Measurements from ENCODE around the gene TSHZ2. TPM values are rescaled to one million over a fixed set of nuclear protein-coding genes. Genes with fewer than 3 reads are reported as not detected.

Gene TSHZ2
- total RNA-seq, 6 experiments from 2014 or later = not detected

GRCh38 chr20:53133628-53134027 is 161.5 kb downstream of the TSHZ2 start:
- no peak overlapping the region for H3K4me3 Mint-ChIP-seq
- no peaks in the 10 kb centered on the region; the same call in 1 of the 2 replicates for H3K27me3 Mint-ChIP-seq (ENCODE audit: insufficient read depth)
- peaks cover 28% of the 10 kb centered on the region for H3K9me3 Mint-ChIP-seq
- no peak for TF ChIP-seq CTCF (IDR thresholded peaks at IDR 0.05)
- H3K27ac Mint-ChIP-seq = no peak overlapping the region
- no peaks in the 10 kb centered on the region for H3K4me1 Mint-ChIP-seq (ENCODE audit: low read depth)
- no peak for DNase-seq
- no peaks in the 10 kb centered on the region for H3K36me3 Mint-ChIP-seq (ENCODE audit: low read depth)

- H3K27me3 Mint-ChIP-seq (ENCODE audit: insufficient read depth) = no peaks in the 10 kb centered on the region; the same call in 1 of the 2 replicates
- no peaks in the 10 kb centered on the region for H3K36me3 Mint-ChIP-seq (ENCODE audit: low read depth)
- no peak for DNase-seq
These were observed 164.3 kb downstream of the TSHZ2 start for GRCh38 chr20:53136473-53136872.

GRCh38 chr20:53138454-53139262 is 166.5 kb downstream of the TSHZ2 start:
- no peaks in the 10 kb centered on the region for H3K4me1 Mint-ChIP-seq (ENCODE audit: low read depth)
- no peak for DNase-seq
- peaks cover 42% of the 10 kb centered on the region for H3K9me3 Mint-ChIP-seq
- H3K27ac Mint-ChIP-seq = no peak overlapping the region
- no peaks in the 10 kb centered on the region; the same call in 1 of the 2 replicates for H3K27me3 Mint-ChIP-seq (ENCODE audit: insufficient read depth)
- H3K4me3 Mint-ChIP-seq = no peak overlapping the region
- H3K36me3 Mint-ChIP-seq (ENCODE audit: low read depth) = no peaks in the 10 kb centered on the region
- no peak for TF ChIP-seq CTCF (IDR thresholded peaks at IDR 0.05)

More at GRCh38 chr20:53136473-53136872, 164.3 kb downstream of the TSHZ2 start:
- Mint-ChIP-seq H3K27ac (no peak overlapping the region), H3K9me3 (peaks cover 38% of the 10 kb centered on the region), H3K4me3 (no peak overlapping the region), H3K4me1 (ENCODE audit: low read depth) (no peaks in the 10 kb centered on the region)
- no peak for TF ChIP-seq CTCF (IDR thresholded peaks at IDR 0.05)

GRCh38 chr20:53141201-53142050 is 169.3 kb downstream of the TSHZ2 start:
- peaks cover 50% of the 10 kb centered on the region for H3K9me3 Mint-ChIP-seq
- DNase-seq = no peak
- H3K4me3 Mint-ChIP-seq = no peak overlapping the region
- no peaks in the 10 kb centered on the region; the same call in 1 of the 2 replicates for H3K27me3 Mint-ChIP-seq (ENCODE audit: insufficient read depth)
- no peaks in the 10 kb centered on the region for H3K36me3 Mint-ChIP-seq (ENCODE audit: low read depth)
- no peak overlapping the region for H3K27ac Mint-ChIP-seq
- no peak for TF ChIP-seq CTCF (IDR thresholded peaks at IDR 0.05)
- H3K4me1 Mint-ChIP-seq (ENCODE audit: low read depth) = no peaks in the 10 kb centered on the region

- Mint-ChIP-seq H3K9me3 (peaks cover 52% of the 10 kb centered on the region), H3K36me3 (ENCODE audit: low read depth) (no peaks in the 10 kb centered on the region), H3K27me3 (ENCODE audit: insufficient read depth) (no peaks in the 10 kb centered on the region; the same call in 1 of the 2 replicates), H3K4me1 (ENCODE audit: low read depth) (no peaks in the 10 kb centered on the region), H3K4me3 (no peak overlapping the region), H3K27ac (no peak overlapping the region)
- DNase-seq = no peak
- TF ChIP-seq CTCF (IDR thresholded peaks at IDR 0.05) = no peak
These were observed 170.3 kb downstream of the TSHZ2 start for GRCh38 chr20:53142225-53143127.
